Measurements from ENCODE around the gene FAM131B. TPM values are rescaled to one million over a fixed set of nuclear protein-coding genes. Genes with fewer than 3 reads are reported as not detected.
A peak's percentile ranks its signal among the peaks of the same experiment; 100 is the strongest.

Gene FAM131B
- total RNA-seq, 1 donor from 2014 or later: 4.2 TPM

GRCh38 chr7:143360788-143361551 lies 1.5 kb downstream of the FAM131B start:
- DNase-seq (ENCODE audit: low read depth): no peak

GRCh38 chr7:143359771-143360353 lies 2.7 kb downstream of the FAM131B start:
- no peak for DNase-seq (ENCODE audit: low read depth)

GRCh38 chr7:143358626-143359025 lies 3.9 kb downstream of the FAM131B start:
- no peak for DNase-seq (ENCODE audit: low read depth)

GRCh38 chr7:143356414-143357050 lies 6.0 kb downstream of the FAM131B start:
- DNase-seq (ENCODE audit: low read depth): no peak

- no peak for DNase-seq (ENCODE audit: low read depth)
These were observed 6.8 kb downstream of the FAM131B start for GRCh38 chr7:143355450-143356385.

GRCh38 chr7:143354965-143355364 lies 7.5 kb downstream of the FAM131B start:
- no peak for DNase-seq (ENCODE audit: low read depth)

- no peak for DNase-seq (ENCODE audit: low read depth)
These were observed 8.1 kb downstream of the FAM131B start for GRCh38 chr7:143354376-143354775.

GRCh38 chr7:143352531-143353002 lies 9.9 kb downstream of the FAM131B start:
- DNase-seq (ENCODE audit: low read depth): no peak

- no peak for DNase-seq (ENCODE audit: low read depth)
These were observed 10.9 kb downstream of the FAM131B start for GRCh38 chr7:143351574-143351973.

- DNase-seq (ENCODE audit: low read depth): no peak
These were observed 11.5 kb downstream of the FAM131B start for GRCh38 chr7:143351060-143351459.

- no peak for DNase-seq (ENCODE audit: low read depth)
These were observed 14.6 kb downstream of the FAM131B start for GRCh38 chr7:143347950-143348349.

GRCh38 chr7:143346018-143346417 lies 16.5 kb downstream of the FAM131B start:
- no peak for DNase-seq (ENCODE audit: low read depth)

GRCh38 chr7:143345428-143345900 lies 17.0 kb downstream of the FAM131B start:
- DNase-seq (ENCODE audit: low read depth): peak; percentile 32

- DNase-seq (ENCODE audit: low read depth): no peak
These were observed 18.9 kb downstream of the FAM131B start for GRCh38 chr7:143343596-143343995.

- DNase-seq (ENCODE audit: low read depth): no peak
These were observed 20.7 kb downstream of the FAM131B start for GRCh38 chr7:143341842-143342241.

- DNase-seq (ENCODE audit: low read depth): no peak
These were observed 25.3 kb downstream of the FAM131B start for GRCh38 chr7:143337216-143337615.

GRCh38 chr7:143334244-143334643 lies 28.3 kb downstream of the FAM131B start:
- DNase-seq (ENCODE audit: low read depth): no peak

- peak; percentile 70 for DNase-seq (ENCODE audit: low read depth)
These were observed 31.2 kb downstream of the FAM131B start for GRCh38 chr7:143331179-143331801.

GRCh38 chr7:143329471-143330170 lies 32.9 kb downstream of the FAM131B start:
- DNase-seq (ENCODE audit: low read depth): no peak

- DNase-seq (ENCODE audit: low read depth): no peak
These were observed 34.6 kb downstream of the FAM131B start for GRCh38 chr7:143327903-143328302.

- no peak for DNase-seq (ENCODE audit: low read depth)
These were observed 37.3 kb downstream of the FAM131B start for GRCh38 chr7:143325240-143325639.
